ENCODE measurements around the gene KRTAP20-1. TPM values are rescaled to one million over a fixed set of nuclear protein-coding genes. Genes with fewer than 3 reads are reported as not detected.

The KRTAP20-1 gene
- total RNA-seq, 1 donor = not detected

DNA sequence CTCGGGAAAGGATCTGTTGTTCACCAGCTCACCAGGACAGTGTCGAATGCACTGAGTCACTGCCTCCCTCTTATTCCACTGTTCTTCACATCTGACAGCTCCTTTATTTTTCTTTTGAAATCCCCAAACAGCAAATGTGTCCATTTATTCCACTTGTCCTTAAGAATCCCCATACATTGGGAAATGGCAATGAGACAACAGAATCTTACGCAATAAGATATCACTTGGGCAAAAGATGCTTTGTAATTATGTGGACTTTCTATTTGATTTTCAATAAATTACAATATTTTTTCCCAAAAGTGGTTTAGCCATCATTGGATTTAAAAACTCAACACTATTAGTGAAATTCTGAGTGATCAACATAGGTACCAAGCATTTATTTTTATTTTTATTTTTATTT lies 22.5 kb downstream of the KRTAP20-1 start:
- no peak overlapping the region for H3K4me3 ChIP-seq (ENCODE audit: low read depth, low read length)
- DNase-seq (ENCODE audit: low read depth) = no peak
- TF ChIP-seq, protein P1, sequence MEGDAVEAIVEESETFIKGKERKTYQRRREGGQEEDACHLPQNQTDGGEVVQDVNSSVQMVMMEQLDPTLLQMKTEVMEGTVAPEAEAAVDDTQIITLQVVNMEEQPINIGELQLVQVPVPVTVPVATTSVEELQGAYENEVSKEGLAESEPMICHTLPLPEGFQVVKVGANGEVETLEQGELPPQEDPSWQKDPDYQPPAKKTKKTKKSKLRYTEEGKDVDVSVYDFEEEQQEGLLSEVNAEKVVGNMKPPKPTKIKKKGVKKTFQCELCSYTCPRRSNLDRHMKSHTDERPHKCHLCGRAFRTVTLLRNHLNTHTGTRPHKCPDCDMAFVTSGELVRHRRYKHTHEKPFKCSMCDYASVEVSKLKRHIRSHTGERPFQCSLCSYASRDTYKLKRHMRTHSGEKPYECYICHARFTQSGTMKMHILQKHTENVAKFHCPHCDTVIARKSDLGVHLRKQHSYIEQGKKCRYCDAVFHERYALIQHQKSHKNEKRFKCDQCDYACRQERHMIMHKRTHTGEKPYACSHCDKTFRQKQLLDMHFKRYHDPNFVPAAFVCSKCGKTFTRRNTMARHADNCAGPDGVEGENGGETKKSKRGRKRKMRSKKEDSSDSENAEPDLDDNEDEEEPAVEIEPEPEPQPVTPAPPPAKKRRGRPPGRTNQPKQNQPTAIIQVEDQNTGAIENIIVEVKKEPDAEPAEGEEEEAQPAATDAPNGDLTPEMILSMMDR (IDR thresholded peaks at IDR 0.05; ENCODE audit: insufficient read depth, low read length) = no peak

DNA sequence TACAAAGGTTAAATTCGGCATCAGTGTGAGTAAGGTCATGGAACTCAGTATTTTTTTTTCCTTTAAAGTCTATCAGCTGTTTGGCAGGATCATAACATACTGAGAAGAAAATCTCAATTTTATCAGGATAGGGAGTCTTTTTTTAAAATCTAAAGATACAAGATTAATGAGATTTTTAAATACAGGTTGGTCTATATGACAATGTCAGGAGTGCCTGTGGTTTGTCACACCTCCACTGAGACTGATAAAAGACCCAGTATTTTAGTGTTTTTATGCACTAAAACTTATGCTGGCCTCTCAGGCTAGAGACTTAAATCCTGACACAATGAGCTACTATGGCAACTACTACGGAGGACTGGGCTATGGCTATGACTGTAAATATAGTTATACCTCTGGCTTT lies 26.3 kb downstream of the KRTAP20-1 start, which contains the start of gene KRTAP20-3:
Gene KRTAP20-3 (plus strand): TSS at position 301 of the 400 bp plus-strand sequence.
- H3K4me3 ChIP-seq (ENCODE audit: low read depth, low read length) = no peak within 1 kb of the TSS
- no peak for DNase-seq (ENCODE audit: low read depth)
- TF ChIP-seq, protein P1 (IDR thresholded peaks at IDR 0.05; ENCODE audit: insufficient read depth, low read length) = no peak

DNA sequence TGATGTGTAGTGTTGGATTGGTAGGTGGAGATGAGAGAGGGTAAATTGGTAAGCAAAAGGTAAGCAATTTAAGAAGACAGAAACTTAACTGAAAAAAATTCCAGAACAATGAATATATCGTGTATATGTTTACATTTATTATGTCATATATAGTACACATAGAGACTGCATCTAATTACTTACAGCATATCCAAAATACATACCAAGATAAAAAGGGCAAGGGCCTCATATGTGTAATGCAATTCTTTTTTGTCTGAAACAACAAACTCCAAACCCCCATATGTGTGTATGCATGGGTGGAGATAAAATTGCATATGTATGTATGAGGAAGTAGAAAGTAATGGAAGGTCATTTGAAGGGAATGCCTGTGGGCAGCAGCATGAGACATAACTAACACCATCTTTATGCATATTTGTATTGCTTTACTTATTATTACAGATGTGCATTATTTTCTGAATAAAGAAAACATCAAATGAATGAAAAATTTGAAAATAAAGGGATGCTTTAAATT lies 30.7 kb downstream of the KRTAP20-1 start:
- TF ChIP-seq, protein P1 (IDR thresholded peaks at IDR 0.05; ENCODE audit: insufficient read depth, low read length) = no peak
- no peak for DNase-seq (ENCODE audit: low read depth)
- H3K4me3 ChIP-seq (ENCODE audit: low read depth, low read length) = no peak overlapping the region

DNA sequence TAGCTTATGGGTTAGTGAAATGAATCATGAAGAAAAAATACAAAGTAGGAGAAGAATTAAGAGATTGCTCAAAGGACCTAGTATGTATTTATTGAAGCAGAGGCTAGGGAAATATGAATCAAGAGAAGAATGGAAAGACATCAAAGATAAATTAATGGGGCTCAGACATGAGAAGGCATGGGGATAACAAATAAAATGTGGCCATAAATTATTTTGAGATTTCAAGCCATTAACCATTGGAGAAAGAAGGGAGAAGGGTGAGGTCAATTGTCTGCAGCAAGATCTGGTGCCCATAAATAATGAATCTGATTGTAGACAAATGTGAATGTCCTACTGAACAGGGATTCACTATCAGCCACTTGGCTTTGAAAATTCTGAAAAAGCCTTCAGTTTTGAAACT lies 36.7 kb downstream of the KRTAP20-1 start:
- TF ChIP-seq, protein P1 (IDR thresholded peaks at IDR 0.05; ENCODE audit: insufficient read depth, low read length) = no peak
- no peak overlapping the region for H3K4me3 ChIP-seq (ENCODE audit: low read depth, low read length)
- no peak for DNase-seq (ENCODE audit: low read depth)

Small RNA genes lying within 50 kb of the gene (small RNA-seq; reads per million reads assigned to genes)
- not detected for gene KRTAP20-1
- not detected for gene KRTAP20-3
- not detected for gene KRTAP20-4
- not detected for gene KRTAP22-1
- not detected for gene KRTAP22-2

Other genes with a start within 250 kb of the KRTAP20-1 start
- not detected in 2 replicates for gene KRTAP13-2, start 244.2 kb upstream of the KRTAP20-1 start, total RNA-seq (ENCODE audit: low replicate concordance)
- not detected in 2 replicates for gene KRTAP13-1, start 220.4 kb upstream of the KRTAP20-1 start, total RNA-seq (ENCODE audit: low replicate concordance)
- gene KRTAP13-3, start 190.5 kb upstream of the KRTAP20-1 start, total RNA-seq (ENCODE audit: low replicate concordance) = not detected in 2 replicates
- not detected in 2 replicates for gene KRTAP13-4, start 186.2 kb upstream of the KRTAP20-1 start, total RNA-seq (ENCODE audit: low replicate concordance)
- gene KRTAP15-1, start 176.2 kb upstream of the KRTAP20-1 start, total RNA-seq (ENCODE audit: low replicate concordance) = not detected in 2 replicates
- gene KRTAP19-1, start 136.1 kb upstream of the KRTAP20-1 start, total RNA-seq (ENCODE audit: low replicate concordance) = not detected in 2 replicates
- not detected in 2 replicates for gene KRTAP19-2, start 129.0 kb upstream of the KRTAP20-1 start, total RNA-seq (ENCODE audit: low replicate concordance)
- not detected in 2 replicates for gene KRTAP19-3, start 124.4 kb upstream of the KRTAP20-1 start, total RNA-seq (ENCODE audit: low replicate concordance)
- gene KRTAP19-4, start 119.3 kb upstream of the KRTAP20-1 start, total RNA-seq (ENCODE audit: low replicate concordance) = not detected in 2 replicates
- not detected in 2 replicates for gene KRTAP19-5, start 114.3 kb upstream of the KRTAP20-1 start, total RNA-seq (ENCODE audit: low replicate concordance)
- not detected in 2 replicates for gene KRTAP19-6, start 74.6 kb upstream of the KRTAP20-1 start, total RNA-seq (ENCODE audit: low replicate concordance)
- not detected in 2 replicates for gene KRTAP19-7, start 55.1 kb upstream of the KRTAP20-1 start, total RNA-seq (ENCODE audit: low replicate concordance)
- not detected in 2 replicates for gene KRTAP22-2, start 26.0 kb upstream of the KRTAP20-1 start, total RNA-seq (ENCODE audit: low replicate concordance)
- gene KRTAP6-3, start 24.0 kb upstream of the KRTAP20-1 start, total RNA-seq (ENCODE audit: low replicate concordance) = not detected in 2 replicates
- gene KRTAP6-2, start 17.5 kb upstream of the KRTAP20-1 start, total RNA-seq (ENCODE audit: low replicate concordance) = not detected in 2 replicates
- not detected in 2 replicates for gene KRTAP22-1, start 15.3 kb upstream of the KRTAP20-1 start, total RNA-seq (ENCODE audit: low replicate concordance)
- not detected in 2 replicates for gene KRTAP6-1, start 2.5 kb upstream of the KRTAP20-1 start, total RNA-seq (ENCODE audit: low replicate concordance)
- gene KRTAP20-4, start 4.2 kb downstream of the KRTAP20-1 start, total RNA-seq (ENCODE audit: low replicate concordance) = not detected in 2 replicates
- not detected in 2 replicates for gene KRTAP20-2, start 18.8 kb downstream of the KRTAP20-1 start, total RNA-seq (ENCODE audit: low replicate concordance)
- gene KRTAP20-3, start 26.4 kb downstream of the KRTAP20-1 start, total RNA-seq (ENCODE audit: low replicate concordance) = not detected in 2 replicates
- not detected in 2 replicates for gene KRTAP21-3, start 102.4 kb downstream of the KRTAP20-1 start, total RNA-seq (ENCODE audit: low replicate concordance)
- gene KRTAP21-2, start 130.8 kb downstream of the KRTAP20-1 start, total RNA-seq (ENCODE audit: low replicate concordance) = not detected in 2 replicates
- gene KRTAP21-1, start 139.0 kb downstream of the KRTAP20-1 start, total RNA-seq (ENCODE audit: low replicate concordance) = not detected in 2 replicates
- gene KRTAP8-1, start 196.8 kb downstream of the KRTAP20-1 start, total RNA-seq (ENCODE audit: low replicate concordance) = not detected in 2 replicates
- not detected in 2 replicates for gene KRTAP7-1, start 213.3 kb downstream of the KRTAP20-1 start, total RNA-seq (ENCODE audit: low replicate concordance)